Measurements from ENCODE around the gene IKZF1.

Gene IKZF1

GRCh38 chr7:50309721-50310120, 5.2 kb downstream of the IKZF1 start:
- DNase-seq: no peak

- DNase-seq: no peak
Observed at GRCh38 chr7:50310361-50310760, 5.8 kb downstream of the IKZF1 start.

GRCh38 chr7:50310956-50311355, 6.4 kb downstream of the IKZF1 start:
- no peak for DNase-seq

- DNase-seq: peak; percentile 43
Observed at GRCh38 chr7:50312250-50313162, 8.0 kb downstream of the IKZF1 start.

GRCh38 chr7:50314836-50315592, 10.5 kb downstream of the IKZF1 start:
- peak; percentile 45 for DNase-seq

- DNase-seq: no peak
Observed at GRCh38 chr7:50315739-50316671, 11.5 kb downstream of the IKZF1 start.

- peak; percentile 54 for DNase-seq
Observed at GRCh38 chr7:50317221-50317678, 12.7 kb downstream of the IKZF1 start.

GRCh38 chr7:50317697-50318669, 13.5 kb downstream of the IKZF1 start:
- DNase-seq: no peak

- DNase-seq: no peak
Observed at GRCh38 chr7:50321487-50322067, 17.1 kb downstream of the IKZF1 start.

- DNase-seq: no peak
Observed at GRCh38 chr7:50324113-50324512, 19.6 kb downstream of the IKZF1 start.

GRCh38 chr7:50327443-50327842, 22.9 kb downstream of the IKZF1 start:
- no peak for DNase-seq

GRCh38 chr7:50329775-50330174, 25.3 kb downstream of the IKZF1 start:
- no peak for DNase-seq

GRCh38 chr7:50330254-50330653, 25.7 kb downstream of the IKZF1 start:
- DNase-seq: no peak

GRCh38 chr7:50330696-50331095, 26.2 kb downstream of the IKZF1 start:
- no peak for DNase-seq

GRCh38 chr7:50331564-50332208, 27.2 kb downstream of the IKZF1 start:
- no peak for DNase-seq

GRCh38 chr7:50332241-50333165, 28.0 kb downstream of the IKZF1 start:
- no peak for DNase-seq

- peak; percentile 75 for DNase-seq
Observed at GRCh38 chr7:50333221-50333651, 28.7 kb downstream of the IKZF1 start.

GRCh38 chr7:50334341-50334994, 30.0 kb downstream of the IKZF1 start:
- no peak for DNase-seq
